Heart right ventricle (tissue), 16 donors: Measurements from ENCODE around the gene BNIP5. TPM values are rescaled to one million over a fixed set of nuclear protein-coding genes. Genes with fewer than 3 reads are reported as not detected.

ENCODE experiments used
- ATAC-seq, 8 donors: fragments of 200-7000 bp; cut with Tn5 transposase; one replicate each; pipeline ENCODE4 v1.9.1; 2020; ENCODE audit warnings: mild to moderate bottlenecking in 8 of 8, moderate library complexity in 8 of 8, moderate number of reproducible peaks in 1 of 8
- DNase-seq, 2 donors: peaks; one replicate each; pipeline ENCODE4 v3.0.0-alpha.2; 2020
- H3K27ac ChIP-seq, 10 donors: fragments of 200-600 bp; sonication (generic) in 2 of 10; one replicate each; pipeline versions ENCODE4 v1.5.0 to v1.8.0; 2020 to 2022; ENCODE audit warnings: mild to moderate bottlenecking in 3 of 10
- H3K27me3 ChIP-seq, 7 donors: fragments of 200-600 bp; one replicate each; pipeline ENCODE4 v1.8.0; 2021 to 2022; ENCODE audit warnings: mild to moderate bottlenecking in 2 of 7
- H3K36me3 ChIP-seq, 9 donors: fragments of 200-600 bp; sonication (generic) in 1 of 9; one replicate each; pipeline versions ENCODE4 v1.5.0 to v1.8.0; 2020 to 2022; ENCODE audit warnings: mild to moderate bottlenecking in 2 of 9
- H3K4me1 ChIP-seq, 9 donors: fragments of 200-600 bp; sonication (generic) in 1 of 9; one replicate each; pipeline versions ENCODE4 v1.5.0 to v1.8.0; 2020 to 2022; ENCODE audit warnings: mild to moderate bottlenecking in 4 of 9
- H3K4me3 ChIP-seq, 10 donors: fragments of 200-600 bp; sonication (generic) in 2 of 10; one replicate each; pipeline versions ENCODE4 v1.5.0 to v1.8.0; 2020 to 2022; ENCODE audit warnings: mild to moderate bottlenecking in 7 of 10, moderate library complexity in 2 of 10
- H3K9me3 ChIP-seq, 11 donors: fragments of 200-600 bp in 10 of 11; sonication (generic) in 2 of 11; one replicate each; pipeline versions ENCODE4 v1.5.0 to v1.8.0; 2013 to 2022; ENCODE audit warnings: mild to moderate bottlenecking in 2 of 11, control low read depth in 1 of 11, moderate library complexity in 1 of 11
- WGBS, 2 donors: extraction: QIAGEN DNeasy Blood & Tissue Kit; methylation state at CpG; one replicate each; pipeline ENCODE4 v1.1.7; 2013; ENCODE audit warnings: inconsistent platforms in 1 of 2; 5-methylcytosine and 5-hydroxymethylcytosine counted together
- intact Hi-C, 10 donors: fragments of 100-400 bp; cut with DNase I; formaldehyde crosslinking; loops; one replicate each; pipeline versions ENCODE4 v1.11.1 to v1.14.2; 2022
- polyA plus RNA-seq, 2 donors: library from polyadenylated mRNA; stranded (reverse); fragments of 200-250 nt; gene quantifications; one replicate each; pipeline ENCODE4 v1.2.3, GENCODE V29; 2013
- total RNA-seq, 10 donors: library from RNA; stranded (reverse); fragmentation: NEBNext Ultra II Directional in 3 of 10; extraction: Animal tissue kit (Norgen Biotek cat#: 25700) in 3 of 10; gene quantifications; one replicate each; pipeline versions ENCODE4 v1.2.1 to v1.2.4, GENCODE V29; 2021 to 2023
- TF ChIP-seq, protein P1 (sequence below), 9 donors: fragments of 200-600 bp; sonication (generic) in 2 of 9; IDR thresholded peaks; one replicate each; pipeline versions ENCODE4 v1.5.0 to v1.8.0; 2021 to 2022; ENCODE audit warnings: antibody characterized with exemption in 9 of 9, mild to moderate bottlenecking in 5 of 9, moderate library complexity in 1 of 9
- donor health status: Arrhythmogenic right ventricular cardiomyopathy.
- donor health status: ischemic (EF 13 %, LVEDD 7.1; RV severe dilation, severe dysfunction).
- donor health status: healthy with polysubstance abuse.
- donor health status: DM: no; HTN: yes; CAD: no.
- donor health status: DM: no; HTN: no; CAD: no.
- donor health status: ischemic (EF 25% LVEDD 6.9; RV normal size, moderate dysfunction).
- donor health status: ischemic (EF 25% LVEDD 5.7; RV mildly dilated, moderate dysfunction).
- donor health status: healthy.
- donor health status: DM: yes; HTN: yes; CAD: no.
- donor health status: Ischemic cardiomyopathy.
- donor health status: ischemic (EF 35%, LVEDD 5.7; RV mildly dilated, moderate dysfunction).
- donor health status: nonischemic (EF 11% LVEDD 7.7; RV severe dilation, severe dysfunction).
- donor health status: DM: yes; HTN: yes; CAD: no.
- donor health status: PGD.
- donor health status: ischemic (EF 29% LVEDD 5.4; RV normal size, mild dysfunction).
- donor health status: nonischemic (EF 23%, LVEDD 6.1; RV moderate dilation, normal function).

Gene BNIP5
- total and polyA plus RNA-seq, 12 donors = not detected

DNA sequence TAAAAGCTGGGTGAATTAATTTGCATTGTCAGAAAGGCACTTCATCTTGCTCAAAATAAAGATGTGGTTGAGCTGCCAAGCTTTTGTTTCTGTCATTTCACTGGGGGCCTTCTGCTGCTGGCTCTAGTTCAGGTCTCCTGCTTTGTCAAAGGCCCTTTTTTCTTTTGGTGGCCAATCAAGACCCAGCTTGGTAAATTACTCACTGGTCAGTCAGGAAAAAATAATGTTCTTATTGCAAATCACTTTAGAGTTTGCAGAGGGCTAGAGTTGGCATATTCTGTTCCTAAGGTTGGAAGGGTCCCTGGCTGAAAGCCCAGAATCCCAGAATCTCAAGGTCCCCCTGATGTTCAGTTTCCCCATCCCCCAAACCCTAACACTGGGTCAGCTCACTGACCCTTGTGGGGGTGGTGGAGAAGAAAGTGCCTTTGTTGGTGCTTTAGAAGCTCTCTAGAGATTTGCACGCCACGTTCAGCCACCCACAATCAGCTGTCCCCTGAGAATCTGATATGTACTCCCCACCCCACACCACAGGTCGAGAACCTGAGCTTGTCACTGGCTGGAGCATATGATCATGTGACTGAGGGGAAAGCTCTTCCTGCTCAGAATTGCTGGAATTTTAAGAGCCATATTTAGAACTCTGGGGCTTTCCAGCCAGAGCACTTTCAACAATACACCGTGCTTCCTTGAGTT lies 21.7 kb upstream of the BNIP5 start:
- TF ChIP-seq, protein P1, sequence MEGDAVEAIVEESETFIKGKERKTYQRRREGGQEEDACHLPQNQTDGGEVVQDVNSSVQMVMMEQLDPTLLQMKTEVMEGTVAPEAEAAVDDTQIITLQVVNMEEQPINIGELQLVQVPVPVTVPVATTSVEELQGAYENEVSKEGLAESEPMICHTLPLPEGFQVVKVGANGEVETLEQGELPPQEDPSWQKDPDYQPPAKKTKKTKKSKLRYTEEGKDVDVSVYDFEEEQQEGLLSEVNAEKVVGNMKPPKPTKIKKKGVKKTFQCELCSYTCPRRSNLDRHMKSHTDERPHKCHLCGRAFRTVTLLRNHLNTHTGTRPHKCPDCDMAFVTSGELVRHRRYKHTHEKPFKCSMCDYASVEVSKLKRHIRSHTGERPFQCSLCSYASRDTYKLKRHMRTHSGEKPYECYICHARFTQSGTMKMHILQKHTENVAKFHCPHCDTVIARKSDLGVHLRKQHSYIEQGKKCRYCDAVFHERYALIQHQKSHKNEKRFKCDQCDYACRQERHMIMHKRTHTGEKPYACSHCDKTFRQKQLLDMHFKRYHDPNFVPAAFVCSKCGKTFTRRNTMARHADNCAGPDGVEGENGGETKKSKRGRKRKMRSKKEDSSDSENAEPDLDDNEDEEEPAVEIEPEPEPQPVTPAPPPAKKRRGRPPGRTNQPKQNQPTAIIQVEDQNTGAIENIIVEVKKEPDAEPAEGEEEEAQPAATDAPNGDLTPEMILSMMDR (IDR thresholded peaks at IDR 0.05) = no peak
- WGBS, 2 donors = 19 to 29% methylated on average over 4 of the region's 4 CpGs
- no peaks in the 10 kb centered on the region for H3K36me3 ChIP-seq
- H3K9me3 ChIP-seq = no peaks in the 10 kb centered on the region
- intact Hi-C loops = loop anchor here in 7 of 10 donors (2.0 to 10.0 kb wide), 5 partner anchors 18 to 334 kb away; partner anchors contain the start of genes MAPK14 (in 2 of the 7) and SLC26A8 (in 2 of the 7)
- no peak for DNase-seq
- peak; percentile 43 to 73 (median 57) for ATAC-seq
- peak overlapping the region in 7 of 10 donors; percentile 16 to 72 (median 39) for H3K27ac ChIP-seq
- H3K4me3 ChIP-seq = no peak overlapping the region
- peaks cover 0 to 50% (median 15%) of the 10 kb centered on the region in 7 donors for H3K27me3 ChIP-seq
- peaks cover 0 to 46% (median 25%) of the 10 kb centered on the region in 9 donors for H3K4me1 ChIP-seq

DNA sequence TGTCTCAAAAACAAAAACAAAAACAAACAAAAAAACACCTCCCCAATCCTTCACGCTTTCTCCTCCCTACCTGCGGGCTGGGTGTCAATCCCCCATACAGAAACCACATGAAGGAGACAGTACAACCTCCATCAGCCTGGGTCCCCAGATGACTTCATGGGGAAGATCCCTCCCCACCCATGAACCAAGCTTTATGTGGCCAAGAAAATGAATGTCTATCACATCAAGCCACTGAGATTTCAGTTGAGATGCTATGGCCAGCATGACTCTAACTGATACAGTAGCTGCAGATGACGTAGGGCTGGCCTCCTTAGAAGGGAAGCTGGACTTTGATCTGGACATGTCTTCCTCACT lies 21.2 kb upstream of the BNIP5 start:
- WGBS, 2 donors = 86 to 88% methylated on average over 3 of the region's 3 CpGs
- Histone ChIP-seq H3K27ac (peak overlapping the region in 5 of 10 donors; percentile 31 to 72 (median 48)), H3K9me3 (peaks cover 0 to 2% (median 0%) of the 10 kb centered on the region in 11 donors), H3K4me1 (peaks cover 0 to 46% (median 25%) of the 10 kb centered on the region in 9 donors), H3K36me3 (no peaks in the 10 kb centered on the region), H3K27me3 (peaks cover 0 to 55% (median 17%) of the 10 kb centered on the region in 7 donors), H3K4me3 (no peak overlapping the region)
- ATAC-seq (peak in 1 of 8 donors; percentile 13), DNase-seq (no peak)
- intact Hi-C loops = loop anchor here in 7 of 10 donors (2.0 to 10.0 kb wide), 5 partner anchors 17 to 333 kb away; partner anchors contain the start of genes MAPK14 (in 2 of the 7) and SLC26A8 (in 2 of the 7)
- TF ChIP-seq, protein P1 (IDR thresholded peaks at IDR 0.05) = no peak

DNA sequence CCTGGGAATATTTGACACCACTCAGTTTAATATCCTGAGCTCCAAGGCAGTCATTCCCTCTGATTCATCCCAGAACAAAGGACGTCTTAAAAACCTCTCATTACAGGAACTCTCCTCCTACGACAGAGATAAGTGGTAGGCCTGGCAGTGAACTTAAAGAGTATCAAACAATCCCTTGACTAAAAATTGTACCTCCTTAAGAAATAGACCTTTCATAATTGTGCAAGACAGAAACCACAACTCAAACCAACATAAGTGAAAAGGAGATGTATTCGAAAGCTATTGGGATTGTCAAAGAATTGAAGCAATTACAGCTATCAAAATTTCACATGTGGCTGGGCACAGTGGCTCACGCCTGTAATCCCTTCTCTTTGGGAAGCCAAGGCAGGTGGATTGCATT lies 19.1 kb upstream of the BNIP5 start:
- Histone ChIP-seq H3K4me3 (no peak overlapping the region), H3K27ac (no peak overlapping the region), H3K4me1 (peaks cover 0 to 52% (median 30%) of the 10 kb centered on the region in 9 donors), H3K9me3 (peaks cover 0 to 7% (median 0%) of the 10 kb centered on the region in 11 donors), H3K36me3 (no peaks in the 10 kb centered on the region), H3K27me3 (peaks cover 0 to 57% (median 17%) of the 10 kb centered on the region in 7 donors)
- DNase-seq (no peak), ATAC-seq (no peak)
- TF ChIP-seq, protein P1 (IDR thresholded peaks at IDR 0.05) = no peak
- WGBS, 2 donors = 76 to 91% methylated on average over 4 of the region's 4 CpGs
- intact Hi-C loops = loop anchor here in 5 of 10 donors (5.0 to 10.0 kb wide), 3 partner anchors 229 to 331 kb away; partner anchors contain the start of genes MAPK14 (in 2 of the 5) and SLC26A8 (in 2 of the 5)

DNA sequence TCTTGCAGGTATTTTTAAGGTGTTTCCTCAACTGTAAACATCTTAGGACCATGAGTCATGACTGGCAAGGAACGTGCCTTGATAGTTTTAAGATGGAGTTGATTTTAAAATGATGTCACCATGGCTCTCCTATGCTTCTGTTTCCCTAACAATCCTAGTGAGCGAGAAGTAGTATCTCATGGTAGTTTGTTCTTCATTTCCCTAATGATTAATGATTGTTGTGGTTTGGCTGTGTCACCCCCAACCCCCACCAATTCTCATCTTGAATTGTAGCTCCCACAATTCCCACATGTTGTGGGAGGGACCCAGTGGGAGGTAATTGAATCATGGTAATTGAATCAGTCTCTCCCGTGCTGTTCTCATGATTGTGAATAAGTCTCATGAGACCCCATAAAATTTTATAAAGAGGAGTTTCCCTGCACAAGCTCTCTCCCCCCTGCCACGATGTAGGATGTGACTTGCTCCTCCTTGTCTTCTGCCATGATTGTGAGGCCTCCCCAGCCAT lies 16.8 kb upstream of the BNIP5 start:
- Histone ChIP-seq H3K27me3 (peaks cover 0 to 66% (median 20%) of the 10 kb centered on the region in 7 donors), H3K36me3 (no peaks in the 10 kb centered on the region), H3K27ac (no peak overlapping the region), H3K9me3 (peaks cover 0 to 7% (median 0%) of the 10 kb centered on the region in 11 donors), H3K4me1 (peaks cover 0 to 47% (median 25%) of the 10 kb centered on the region in 9 donors), H3K4me3 (no peak overlapping the region)
- intact Hi-C loops = loop anchor here in 4 of 10 donors (10.0 kb wide), 2 partner anchors 229 to 329 kb away; partner anchors contain the start of genes MAPK14 (in 2 of the 4) and SLC26A8 (in 2 of the 4)
- DNase-seq = no peak
- 74 to 75% methylated on average over 4 of the region's 4 CpGs for WGBS, 2 donors
- TF ChIP-seq, protein P1 (IDR thresholded peaks at IDR 0.05) = no peak
- ATAC-seq = no peak
